Activated naive CD8-positive, alpha-beta T cell treated with anti-CD3 and anti-CD28 coated beads, Interleukin-2, amount 10 ng/mL, durations not matched to agents 7 days and 5 days (primary cell): ENCODE results near the gene GADD45G. TPM values are rescaled to one million over a fixed set of nuclear protein-coding genes. Genes with fewer than 3 reads are reported as not detected.
A peak's percentile ranks its signal among the peaks of the same experiment; 100 is the strongest.

ENCODE experiments used
- ATAC-seq: fragments of 150-1000 bp; cut with Tn5 transposase; one replicate; pipeline ENCODE4 v1.10.0; 2021; ENCODE audit warnings: low read depth, moderate library complexity
- POLR2A ChIA-PET: fragments of 350-600 bp; sonication (Branson Sonifier 250); formaldehyde crosslinking; loops from one replicate; lab custom pipeline; 2021; ENCODE audit warnings: antibody characterized with exemption; lab: Charles Lee
- DNase-seq: peaks from one replicate; pipeline ENCODE4 v3.0.0; 2021
- H3K27ac Mint-ChIP-seq: one replicate; pipeline ENCODE4 v1.8.0; 2022; ENCODE audit warnings: mild to moderate bottlenecking, mixed read lengths
- H3K27me3 Mint-ChIP-seq: one replicate; pipeline ENCODE4 v1.8.0; 2022; ENCODE audit warnings: mild to moderate bottlenecking, moderate library complexity, mixed read lengths
- H3K36me3 Mint-ChIP-seq: one replicate; pipeline ENCODE4 v1.8.0; 2021; ENCODE audit warnings: mild to moderate bottlenecking, mixed read lengths
- H3K4me1 Mint-ChIP-seq: one replicate; pipeline ENCODE4 v1.8.0; 2021; ENCODE audit warnings: mixed read lengths
- H3K4me3 Mint-ChIP-seq: one replicate; pipeline ENCODE4 v1.8.0; 2022; ENCODE audit warnings: mild to moderate bottlenecking, moderate library complexity, mixed read lengths
- H3K9me3 Mint-ChIP-seq: one replicate; pipeline ENCODE4 v1.8.0; 2021; ENCODE audit warnings: mixed read lengths
- total RNA-seq, 2 experiments: library from RNA; stranded (reverse); gene quantifications; one replicate each; pipeline ENCODE4 v1.2.3, GENCODE V29; 2021

The GADD45G gene, protein sequence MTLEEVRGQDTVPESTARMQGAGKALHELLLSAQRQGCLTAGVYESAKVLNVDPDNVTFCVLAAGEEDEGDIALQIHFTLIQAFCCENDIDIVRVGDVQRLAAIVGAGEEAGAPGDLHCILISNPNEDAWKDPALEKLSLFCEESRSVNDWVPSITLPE
- 10 to 100 TPM in 1 of 2 experiments, 1 to 10 TPM in 1; 8.9 to 10.1 TPM for total RNA-seq

DNA sequence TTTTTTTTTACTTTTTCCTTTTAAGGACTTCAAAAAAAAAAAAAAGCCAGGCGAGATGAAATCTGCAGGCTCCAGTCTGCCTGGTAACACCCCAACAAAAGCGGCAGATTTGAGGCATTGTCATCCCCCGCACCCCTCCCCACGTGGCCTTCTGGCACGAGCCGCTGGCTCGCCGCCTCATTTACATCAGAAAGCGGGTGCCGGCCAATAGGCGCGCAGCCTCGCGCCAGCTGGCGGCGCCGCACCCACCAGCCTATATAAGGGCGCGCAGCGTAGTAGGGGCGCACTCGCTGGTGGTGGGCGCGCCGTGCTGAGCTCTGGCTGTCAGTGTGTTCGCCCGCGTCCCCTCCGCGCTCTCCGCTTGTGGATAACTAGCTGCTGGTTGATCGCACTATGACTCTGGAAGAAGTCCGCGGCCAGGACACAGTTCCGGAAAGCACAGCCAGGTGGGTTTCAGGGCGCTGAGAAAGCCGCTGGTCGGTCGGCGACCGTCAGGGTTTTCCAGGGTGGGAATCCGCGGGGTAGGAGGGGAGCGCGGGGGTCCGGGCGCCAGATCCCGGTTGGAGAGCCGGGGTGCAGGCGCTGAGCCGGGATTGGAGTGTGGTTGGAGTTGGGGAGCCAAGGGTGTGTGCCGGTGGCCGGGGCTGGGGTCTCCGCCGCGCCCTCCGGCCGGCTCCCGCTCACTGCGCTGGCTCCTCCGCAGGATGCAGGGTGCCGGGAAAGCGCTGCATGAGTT is at the start of gene GADD45G:
TSS of gene GADD45G (plus strand) at position 284 of the 736 bp plus-strand sequence. CDS start at position 394, 110 bp downstream.
- POLR2A ChIA-PET: interaction anchor here (0.6 to 2.9 kb wide), 24 partner anchors 15 to 488 kb away, joined by 3 to 44 read pairs (median 3); no protein-coding TSS in a partner anchor
- DNase-seq (peak; percentile 94), ATAC-seq (peak; percentile 71)
- H3K4me1 Mint-ChIP-seq: peaks cover 21% of the 10 kb centered on the region
- H3K27ac Mint-ChIP-seq: peak within 1 kb of the TSS; percentile 87
- peaks cover 23% of the 10 kb centered on the region for H3K27me3 Mint-ChIP-seq
- H3K9me3 Mint-ChIP-seq: no peaks in the 10 kb centered on the region
- H3K4me3 Mint-ChIP-seq: peak within 1 kb of the TSS; percentile 89
- peaks cover 10% of the 10 kb centered on the region for H3K36me3 Mint-ChIP-seq

DNA sequence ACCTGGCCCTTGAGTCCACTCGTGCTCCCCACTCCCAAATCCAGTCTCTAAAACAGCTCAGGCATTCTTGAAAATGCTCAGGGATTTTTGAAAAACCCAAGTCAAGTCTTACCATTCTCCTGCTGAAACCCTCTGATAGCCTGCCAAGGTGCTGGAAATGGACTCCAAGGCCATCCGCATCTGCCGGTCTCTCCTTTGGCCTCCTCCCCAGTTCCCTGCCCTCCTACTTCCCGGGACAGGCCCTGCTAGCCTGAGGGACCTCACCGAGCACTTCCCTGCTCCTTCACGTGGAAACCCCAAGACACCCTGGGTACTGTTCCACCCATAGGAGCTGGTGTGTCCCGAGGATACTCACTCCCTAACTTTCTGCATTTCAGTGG is 49.8 kb upstream of the GADD45G start:
- ATAC-seq: no peak
- Mint-ChIP-seq H3K27ac (no peak overlapping the region), H3K4me3 (no peak overlapping the region), H3K9me3 (no peaks in the 10 kb centered on the region), H3K36me3 (no peaks in the 10 kb centered on the region), H3K4me1 (peaks cover 18% of the 10 kb centered on the region), H3K27me3 (peaks cover 14% of the 10 kb centered on the region)
- POLR2A ChIA-PET: interaction anchor here (1.1 kb wide), 1 partner anchor 245 kb away, joined by 4 read pairs; no protein-coding TSS in a partner anchor
- no peak for DNase-seq

DNA sequence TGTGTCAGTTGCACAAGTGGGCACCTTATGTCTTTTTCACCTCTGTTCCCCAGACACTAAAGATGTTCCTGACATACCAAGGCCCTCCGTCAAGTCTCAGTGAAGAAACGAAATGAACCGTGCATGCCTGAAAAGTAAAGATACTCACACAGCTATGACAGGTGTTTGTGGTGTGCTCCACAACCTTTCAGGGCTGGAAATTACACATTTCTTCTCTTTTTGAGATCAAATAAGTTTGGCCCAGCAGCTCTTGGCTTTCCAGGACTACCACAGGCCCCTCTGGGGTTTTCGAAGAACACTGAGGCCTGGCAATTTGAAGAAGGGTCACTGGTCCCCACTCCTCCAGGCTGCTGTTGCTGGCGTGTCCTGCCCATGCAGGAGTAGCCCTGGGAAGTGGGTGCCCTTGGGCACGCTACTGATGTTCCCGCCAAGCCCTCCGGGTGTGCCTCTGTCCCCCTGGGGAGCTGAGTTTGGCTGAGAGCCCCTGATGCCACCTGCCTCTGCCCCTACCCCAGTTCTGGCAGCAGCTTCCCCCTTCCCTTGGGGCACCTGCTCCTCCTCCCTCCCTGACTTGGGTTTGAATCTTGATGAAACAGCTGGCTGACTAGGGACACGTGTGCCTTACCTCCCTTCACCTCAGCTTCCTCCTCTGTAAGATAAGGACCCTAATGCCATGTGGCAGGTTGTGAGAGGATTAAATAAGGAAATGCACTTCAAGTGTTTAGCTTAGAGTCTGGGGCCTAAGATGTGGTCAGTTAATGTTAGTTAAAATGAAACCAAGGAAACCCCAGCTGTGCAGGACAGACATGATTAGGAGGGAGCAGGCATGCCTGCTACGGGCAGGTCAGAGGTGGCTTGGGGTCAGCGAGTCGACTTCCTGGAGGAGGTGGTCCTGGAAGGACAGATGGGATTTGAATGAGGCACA is 49.1 kb upstream of the GADD45G start:
- peak overlapping the region; percentile 47 for H3K27ac Mint-ChIP-seq
- peaks cover 12% of the 10 kb centered on the region for H3K27me3 Mint-ChIP-seq
- peak overlapping the region; percentile 49 for H3K4me3 Mint-ChIP-seq
- DNase-seq: no peak
- no peaks in the 10 kb centered on the region for H3K36me3 Mint-ChIP-seq
- peaks cover 18% of the 10 kb centered on the region for H3K4me1 Mint-ChIP-seq
- H3K9me3 Mint-ChIP-seq: no peaks in the 10 kb centered on the region
- peak; percentile 53 for ATAC-seq
- POLR2A ChIA-PET: interaction anchor here (0.9 to 1.1 kb wide), 2 partner anchors 107 to 246 kb away, joined by 3 to 4 read pairs; no protein-coding TSS in a partner anchor

DNA sequence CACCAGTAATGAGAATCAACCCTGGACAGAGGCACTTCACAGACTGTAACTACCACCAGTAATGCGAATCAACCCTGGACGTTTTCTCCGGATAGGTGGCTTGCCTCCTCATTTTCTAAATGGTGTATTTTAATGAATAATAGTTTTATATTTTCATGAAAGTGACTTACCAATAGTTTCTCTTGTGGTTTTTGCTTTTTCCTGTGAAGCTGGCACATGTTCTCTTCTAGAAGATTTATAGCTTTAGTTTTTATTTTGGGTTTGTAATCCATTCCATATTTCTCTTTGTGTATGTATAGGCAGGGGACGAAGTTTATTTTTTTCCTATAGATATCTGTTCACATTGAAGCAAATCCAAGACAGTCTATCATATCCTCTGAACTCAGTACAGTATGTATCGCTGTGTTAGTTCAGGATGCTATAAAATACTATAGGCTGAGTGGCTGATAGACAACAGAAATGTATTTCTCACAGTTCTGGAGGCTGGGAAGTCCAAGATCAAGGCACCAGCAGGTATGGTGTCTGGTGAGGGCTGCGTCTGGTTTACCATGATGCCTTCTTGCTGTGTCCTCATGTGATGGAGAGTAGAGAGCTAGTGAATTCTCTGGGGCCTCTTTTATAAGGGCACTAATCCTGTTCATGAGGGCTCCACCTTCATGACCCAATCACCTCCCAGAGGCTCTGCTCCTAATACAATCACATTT is 46.5 kb upstream of the GADD45G start:
- Mint-ChIP-seq H3K27ac (no peak overlapping the region), H3K4me1 (peaks cover 18% of the 10 kb centered on the region), H3K9me3 (no peaks in the 10 kb centered on the region), H3K4me3 (no peak overlapping the region), H3K36me3 (no peaks in the 10 kb centered on the region), H3K27me3 (peaks cover 10% of the 10 kb centered on the region)
- DNase-seq (no peak), ATAC-seq (no peak)
- POLR2A ChIA-PET: no interaction called here

DNA sequence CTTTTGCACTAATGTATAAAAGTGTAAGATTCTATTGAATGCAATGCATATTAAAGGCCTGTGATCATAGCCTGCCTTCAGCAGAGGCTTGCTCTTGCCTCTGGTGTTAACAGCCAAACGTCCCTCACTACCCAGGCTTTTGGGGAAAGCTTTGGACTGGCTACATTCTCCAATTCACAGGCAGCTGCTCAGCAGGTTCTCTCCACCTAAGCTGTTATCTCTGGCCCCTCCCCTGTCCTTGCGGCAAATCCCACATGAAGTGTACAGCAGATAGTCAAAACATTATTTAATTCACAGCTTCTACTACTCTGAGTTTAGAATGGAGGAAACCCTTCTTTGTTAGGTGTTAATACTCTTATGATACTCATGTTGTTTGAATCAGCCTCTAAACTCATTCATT is 45.9 kb upstream of the GADD45G start:
- POLR2A ChIA-PET: no interaction called here
- H3K4me1 Mint-ChIP-seq: peaks cover 17% of the 10 kb centered on the region
- no peak overlapping the region for H3K27ac Mint-ChIP-seq
- peaks cover 11% of the 10 kb centered on the region for H3K27me3 Mint-ChIP-seq
- ATAC-seq (no peak), DNase-seq (no peak)
- H3K9me3 Mint-ChIP-seq: no peaks in the 10 kb centered on the region
- no peak overlapping the region for H3K4me3 Mint-ChIP-seq
- H3K36me3 Mint-ChIP-seq: no peaks in the 10 kb centered on the region

DNA sequence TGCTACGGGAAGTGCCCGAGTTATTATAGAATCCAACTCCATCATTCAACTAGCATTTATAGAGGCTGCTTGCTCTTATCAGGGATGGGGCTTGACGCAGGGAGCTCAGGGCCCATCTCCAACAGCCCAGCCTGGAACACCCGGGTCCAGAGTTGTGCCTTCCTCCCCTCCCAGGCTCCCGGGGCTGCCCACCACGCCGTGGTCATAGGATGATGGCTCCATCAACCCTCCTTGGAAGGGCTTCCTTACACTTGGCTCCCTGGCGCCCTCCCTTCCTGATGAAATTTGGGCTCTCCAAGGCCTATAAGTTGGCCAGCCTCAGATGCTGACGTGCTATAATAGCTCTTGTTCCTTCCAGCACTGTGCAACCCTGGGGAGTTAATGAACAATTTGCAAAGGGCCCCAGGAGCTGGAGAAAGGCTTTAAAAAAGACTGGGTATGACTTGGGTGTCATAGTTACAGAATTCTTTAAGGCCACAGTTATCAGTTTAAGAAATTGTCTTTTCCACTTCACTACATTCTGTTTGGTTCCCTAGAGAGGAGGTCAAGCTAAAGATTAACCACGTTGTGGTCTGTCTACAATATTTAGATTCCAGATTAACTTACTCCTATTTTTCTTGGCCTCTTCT is 42.5 kb upstream of the GADD45G start:
- DNase-seq (no peak), ATAC-seq (no peak)
- H3K9me3 Mint-ChIP-seq: peaks cover 3% of the 10 kb centered on the region
- no peak overlapping the region for H3K4me3 Mint-ChIP-seq
- peaks cover 15% of the 10 kb centered on the region for H3K27me3 Mint-ChIP-seq
- POLR2A ChIA-PET: no interaction called here
- H3K36me3 Mint-ChIP-seq: no peaks in the 10 kb centered on the region
- H3K27ac Mint-ChIP-seq: no peak overlapping the region
- peaks cover 2% of the 10 kb centered on the region for H3K4me1 Mint-ChIP-seq

DNA sequence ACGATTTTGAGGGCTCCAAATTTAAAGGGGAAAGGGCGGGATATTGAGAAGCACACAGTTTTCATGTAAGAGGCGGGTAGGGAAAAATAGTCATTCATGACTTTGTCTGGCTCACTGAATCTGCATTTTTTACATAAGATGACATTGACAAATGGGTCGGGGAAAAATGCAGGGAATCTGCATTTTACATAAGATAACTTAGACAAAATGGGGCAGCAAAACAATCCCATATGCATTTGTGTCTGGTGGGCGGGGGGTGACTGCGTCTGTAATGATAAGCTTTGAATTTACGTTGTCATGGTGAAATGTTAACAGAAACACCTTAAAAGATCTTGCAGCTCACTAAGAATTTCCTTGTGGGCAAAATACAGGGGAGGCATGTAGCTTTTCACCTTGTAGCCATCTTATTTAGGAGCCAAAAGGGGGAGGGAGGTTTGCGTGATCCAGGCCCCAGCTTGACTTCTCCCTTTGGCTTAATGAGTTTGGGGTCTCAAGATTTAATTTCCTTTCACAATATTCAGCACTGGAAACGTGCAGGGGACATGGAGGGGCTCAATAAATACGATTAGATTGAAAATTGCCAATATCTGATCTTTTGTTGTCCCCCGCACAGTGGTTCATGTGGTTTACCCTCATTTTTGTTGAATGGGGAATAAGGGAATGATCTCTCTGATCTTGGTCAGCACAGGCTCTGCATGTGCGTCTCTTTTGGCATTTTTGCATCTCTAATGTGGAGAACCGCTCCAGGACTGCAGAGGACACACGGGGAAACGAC is 41.1 kb upstream of the GADD45G start:
- POLR2A ChIA-PET: no interaction called here
- ATAC-seq: no peak
- Mint-ChIP-seq H3K27me3 (peaks cover 11% of the 10 kb centered on the region), H3K36me3 (no peaks in the 10 kb centered on the region), H3K27ac (no peak overlapping the region), H3K4me1 (no peaks in the 10 kb centered on the region), H3K9me3 (peaks cover 6% of the 10 kb centered on the region), H3K4me3 (no peak overlapping the region)
- DNase-seq: no peak

DNA sequence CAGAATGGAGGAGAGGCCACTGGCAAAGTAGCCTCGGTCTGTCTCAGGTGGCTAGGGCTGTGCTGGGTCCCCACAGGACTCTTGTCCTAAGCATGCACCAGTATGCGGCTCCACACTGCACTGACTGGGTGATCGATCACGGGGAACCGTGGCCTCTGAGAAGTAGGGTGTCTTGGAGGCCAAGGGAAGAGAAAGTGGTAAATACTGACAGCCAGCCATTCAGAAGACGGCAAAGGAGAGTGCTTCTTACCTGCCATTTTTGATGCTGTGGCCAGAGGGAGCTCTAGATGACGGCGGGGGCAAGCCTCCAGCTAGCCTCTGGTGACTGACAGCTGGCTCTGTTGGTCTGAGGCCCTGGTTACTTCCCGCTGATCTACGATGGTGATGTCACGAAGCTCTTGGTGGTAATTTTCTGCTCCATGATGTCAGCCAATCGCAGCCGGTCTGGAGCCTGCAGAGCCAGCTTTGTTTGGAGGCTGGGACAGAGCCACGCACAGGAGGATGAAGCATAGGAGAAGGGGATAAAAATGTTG is 40.4 kb upstream of the GADD45G start:
- Mint-ChIP-seq H3K27me3 (peaks cover 10% of the 10 kb centered on the region), H3K4me1 (no peaks in the 10 kb centered on the region), H3K4me3 (no peak overlapping the region), H3K36me3 (no peaks in the 10 kb centered on the region), H3K9me3 (peaks cover 8% of the 10 kb centered on the region), H3K27ac (no peak overlapping the region)
- DNase-seq: no peak
- no peak for ATAC-seq
- POLR2A ChIA-PET: no interaction called here

DNA sequence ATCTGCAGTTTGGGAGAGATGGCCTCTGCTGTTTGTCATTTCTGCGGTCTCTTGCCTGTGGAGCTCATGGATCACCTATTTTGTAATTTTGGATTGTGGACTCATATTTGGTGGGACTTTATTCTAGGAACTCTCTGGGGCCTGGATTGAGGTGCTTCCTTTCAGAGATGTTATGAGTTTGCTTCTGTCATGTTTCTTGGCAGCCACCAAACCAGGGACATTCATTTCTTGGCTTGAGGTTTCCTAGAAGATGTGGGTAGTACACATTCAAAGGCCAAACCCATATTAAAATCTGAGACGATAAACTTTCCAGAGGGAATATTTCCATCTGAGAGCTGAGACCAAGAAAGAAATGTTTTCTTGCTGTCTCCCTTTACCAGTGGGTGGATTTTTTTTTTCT is 37.2 kb upstream of the GADD45G start:
- H3K27ac Mint-ChIP-seq: no peak overlapping the region
- POLR2A ChIA-PET: interaction anchor here (0.6 kb wide), 1 partner anchor 104 kb away, joined by 3 read pairs; no protein-coding TSS in a partner anchor
- peaks cover 19% of the 10 kb centered on the region for H3K27me3 Mint-ChIP-seq
- H3K4me1 Mint-ChIP-seq: peaks cover 1% of the 10 kb centered on the region
- ATAC-seq (no peak), DNase-seq (no peak)
- H3K9me3 Mint-ChIP-seq: peaks cover 8% of the 10 kb centered on the region
- H3K36me3 Mint-ChIP-seq: no peaks in the 10 kb centered on the region
- H3K4me3 Mint-ChIP-seq: no peak overlapping the region

DNA sequence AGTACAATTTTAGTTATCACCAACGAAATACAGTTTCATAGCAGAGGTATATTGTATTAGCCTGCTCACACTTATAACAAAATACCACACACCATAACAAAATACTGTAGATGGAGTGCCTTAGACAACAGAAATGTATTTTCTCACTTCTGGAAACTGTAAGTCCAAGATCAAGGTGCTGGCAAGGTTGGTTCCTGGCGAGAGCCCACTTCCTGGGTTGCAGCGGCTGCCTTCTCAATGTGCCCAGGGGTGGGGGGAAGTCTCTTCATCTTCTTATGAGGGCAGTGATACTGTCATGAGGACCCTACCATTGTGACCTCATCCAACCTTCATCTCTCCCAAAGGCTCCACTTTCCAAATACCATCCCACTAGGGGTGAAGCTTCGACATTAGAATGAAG is 30.5 kb upstream of the GADD45G start:
- Mint-ChIP-seq H3K27me3 (peaks cover 43% of the 10 kb centered on the region), H3K36me3 (no peaks in the 10 kb centered on the region), H3K9me3 (no peaks in the 10 kb centered on the region), H3K4me1 (peaks cover 10% of the 10 kb centered on the region), H3K4me3 (no peak overlapping the region), H3K27ac (no peak overlapping the region)
- ATAC-seq (no peak), DNase-seq (no peak)
- POLR2A ChIA-PET: no interaction called here

DNA sequence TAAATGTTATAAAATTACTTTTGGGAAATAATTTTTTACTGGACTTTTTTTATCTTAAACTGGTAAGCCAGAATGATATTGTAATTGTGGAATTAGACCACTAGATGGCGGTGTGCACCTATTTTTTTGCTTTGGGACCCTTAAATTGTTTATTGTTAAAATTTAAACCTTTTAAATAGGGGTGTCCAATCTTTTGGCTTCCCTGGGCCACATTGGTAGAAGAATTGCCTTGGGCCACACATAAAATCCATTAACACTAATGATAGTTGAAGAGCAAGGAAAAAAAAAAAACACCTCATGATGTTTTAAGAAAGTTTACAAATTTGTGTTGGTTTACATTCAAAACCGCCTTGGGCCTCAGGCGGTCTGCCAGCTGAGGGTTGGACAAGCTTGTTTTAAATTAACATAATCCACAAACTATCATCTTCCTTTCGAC is 28.4 kb upstream of the GADD45G start:
- Mint-ChIP-seq H3K4me1 (peaks cover 23% of the 10 kb centered on the region), H3K27ac (no peak overlapping the region), H3K36me3 (no peaks in the 10 kb centered on the region), H3K4me3 (no peak overlapping the region), H3K27me3 (peaks cover 41% of the 10 kb centered on the region), H3K9me3 (no peaks in the 10 kb centered on the region)
- ATAC-seq (no peak), DNase-seq (no peak)
- POLR2A ChIA-PET: no interaction called here

DNA sequence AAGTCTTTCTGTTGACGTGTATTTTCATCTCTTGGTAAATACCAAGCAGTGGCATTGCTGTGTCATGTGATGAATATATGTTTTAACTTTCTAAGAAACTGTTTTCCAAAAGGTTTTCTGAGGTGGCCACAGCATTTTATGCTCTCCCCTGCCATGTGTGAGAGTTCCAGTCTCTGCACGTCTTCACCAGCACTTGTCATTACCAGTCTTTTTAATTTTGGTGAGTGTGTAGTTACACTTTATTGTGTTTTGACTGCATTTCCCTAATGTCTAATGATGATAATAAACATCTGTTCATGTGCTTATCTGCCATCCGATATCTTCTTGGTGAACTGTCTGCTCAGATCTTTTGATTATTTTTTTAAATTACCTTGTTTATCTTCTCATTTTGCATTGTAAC is 27.4 kb upstream of the GADD45G start:
- POLR2A ChIA-PET: no interaction called here
- no peak overlapping the region for H3K4me3 Mint-ChIP-seq
- H3K27ac Mint-ChIP-seq: no peak overlapping the region
- peaks cover 21% of the 10 kb centered on the region for H3K4me1 Mint-ChIP-seq
- H3K9me3 Mint-ChIP-seq: no peaks in the 10 kb centered on the region
- ATAC-seq (no peak), DNase-seq (no peak)
- no peaks in the 10 kb centered on the region for H3K36me3 Mint-ChIP-seq
- peaks cover 41% of the 10 kb centered on the region for H3K27me3 Mint-ChIP-seq
